ENCODE results near the gene IFFO2. TPM values are rescaled to one million over a fixed set of nuclear protein-coding genes. Genes with fewer than 3 reads are reported as not detected.

IFFO2 gene
- total and polyA plus RNA-seq, 2 of the 13 experiments (the other 11 are each of a cell fraction or from before 2014, with no cell fraction given), result 7.3 to 16.7 TPM

- no TSS peak for BruUV-seq (replicated peaks)
- intact Hi-C loops (cut with micrococcal nuclease; ENCODE audit: unreplicated experiment) (loop anchor here (1.0 kb wide), 1 partner anchor 58 kb away; no protein-coding TSS in a partner anchor), in situ Hi-C loops (cut with HindIII; ENCODE audit: extremely low pct_ligation_motif_present, low pct_unique_long_range_greater_than_20kb) (no loop called here)
- H3K27me3 ChIP-seq (ENCODE audit: control insufficient read depth in 1 of 2, insufficient read depth in 2 of 2, low read length in 2 of 2), result 0 out of 5 replicates have a peak, but pooled peaks cover 0 to 3% of the 10 kb centered on the region in 2 experiments
- no peak for TF ChIP-seq ZNF362 (CRISPR knock-in tag; IDR thresholded peaks at IDR 0.05; ENCODE audit: borderline replicate concordance)
- 0 out of 2 replicates have a peak, but pooled peaks have one; percentile 33 for TF ChIP-seq ZNF646 (CRISPR knock-in tag; IDR thresholded peaks at IDR 0.05)
- DNase-seq (ENCODE audit: low spot score) (no peak), ATAC-seq (no peak), FAIRE-seq (no peak)
- peaks cover 61% of the 10 kb centered on the region for H3K79me2 ChIP-seq (ENCODE audit: insufficient read depth, low read length)
- H4K20me1 ChIP-seq (ENCODE audit: insufficient read depth, low read length), result peaks cover 19% of the 10 kb centered on the region
- H3K9me3 ChIP-seq (ENCODE audit: low read length), result no peaks in the 10 kb centered on the region
- no peaks in the 10 kb centered on the region for H3K36me3 ChIP-seq (replicated peaks in 1 of 2; ENCODE audit: control insufficient read depth in 1 of 2, insufficient read depth in 2 of 2, low read length in 2 of 2)
- peaks cover 82% of the 10 kb centered on the region for H3K4me1 ChIP-seq (ENCODE audit: insufficient read depth, low read length)
- H3K4me3 ChIP-seq (replicated peaks in 1 of 3; ENCODE audit: insufficient read depth in 1 of 3, low read depth in 2 of 3, low read length in 3 of 3), result peak overlapping the region; percentile 82 to 89 (median 82); a peak in 5 of 6 replicates
- no peak overlapping the region for H2AFZ ChIP-seq (ENCODE audit: low read length)
- POLR2A ChIA-PET, result interaction anchor here (6.1 kb wide), 1 partner anchor 57 kb away, joined by 37 read pairs; no protein-coding TSS in a partner anchor
- 93% methylated on average over 7 of the region's 11 CpGs for WGBS (ENCODE audit: low lambda C conversion rate)
- CTCF ChIA-PET (ENCODE audit: low intra/inter-chr PET ratio, low total read pairs), result no interaction called here
- peak overlapping the region; percentile 87 for H3K4me2 ChIP-seq (ENCODE audit: low read depth, low read length)
- H3K27ac ChIP-seq (ENCODE audit: extremely low read length, insufficient read depth, low read length), result no peak overlapping the region
- H3K9ac ChIP-seq (ENCODE audit: insufficient read depth, low read depth, low read length), result peak overlapping the region; percentile 72; the same call in 1 of the 2 replicates
These were observed 2.7 kb downstream of the IFFO2 start for GRCh38 chr1:18953731-18954231.
